SHP77 treated with DMSO at 0.1 percent for 48 hours (cell line): ENCODE data around the gene ZNF688.
"Not testable (repeated sequence)": the region's sequence is repeated elsewhere in the genome, so short reads cannot be mapped to it uniquely, and the experiment has no call there.

Experiments used
- DNase-seq: peaks from one replicate; lab custom pipeline; 2025; lab: John Stamatoyannopoulos, UW

Gene ZNF688

GRCh38 chr16:30533748-30534367 lies 37.7 kb downstream of the ZNF688 start:
- DNase-seq: no peak

- DNase-seq: no peak
Observed at GRCh38 chr16:30533146-30533522, 38.4 kb downstream of the ZNF688 start.

GRCh38 chr16:30532285-30533145 lies 39.0 kb downstream of the ZNF688 start:
- no peak for DNase-seq

- no peak for DNase-seq
Observed at GRCh38 chr16:30530163-30531037, 41.1 kb downstream of the ZNF688 start.

- DNase-seq: no peak
Observed at GRCh38 chr16:30528799-30529457, 42.6 kb downstream of the ZNF688 start.

- no peak for DNase-seq
Observed at GRCh38 chr16:30527635-30528178, 43.8 kb downstream of the ZNF688 start.

GRCh38 chr16:30526823-30527634 lies 44.5 kb downstream of the ZNF688 start:
- peak; percentile 97 for DNase-seq

- DNase-seq: no peak
Observed at GRCh38 chr16:30526137-30526822, 45.2 kb downstream of the ZNF688 start, which contains the start of gene ZNF768. ZNF768 (minus strand) TSS chr16:30526566; CDS start chr16:30526413, 153 bp downstream.

- DNase-seq: no peak
Observed at GRCh38 chr16:30525844-30526136, 45.7 kb downstream of the ZNF688 start.

- DNase-seq: no peak
Observed at GRCh38 chr16:30524575-30525568, 46.6 kb downstream of the ZNF688 start.

- DNase-seq: no peak
Observed at GRCh38 chr16:30523768-30524574, 47.5 kb downstream of the ZNF688 start.

GRCh38 chr16:30522702-30523463 lies 48.6 kb downstream of the ZNF688 start:
- DNase-seq: not testable (repeated sequence)

- DNase-seq: no peak
Observed at GRCh38 chr16:30521873-30522641, 49.5 kb downstream of the ZNF688 start.

GRCh38 chr16:30521476-30521872 lies 50.0 kb downstream of the ZNF688 start:
- no peak for DNase-seq
